ENCODE measurements around the gene KAZN. TPM values are rescaled to one million over a fixed set of nuclear protein-coding genes. Genes with fewer than 3 reads are reported as not detected.

KAZN gene
- total RNA-seq, 1 donor from 2014 or later, result 33.5 TPM

GRCh38 chr1:14741082-14741481 lies 142.6 kb downstream of the KAZN start:
- Histone ChIP-seq H3K4me3 (no peak overlapping the region), H3K4me1 (peaks cover 6% of the 10 kb centered on the region), H3K27me3 (peaks cover 8% of the 10 kb centered on the region), H3K36me3 (no peaks in the 10 kb centered on the region), H3K27ac (no peak overlapping the region), H3K9me3 (no peaks in the 10 kb centered on the region)
- TF ChIP-seq CTCF (IDR thresholded peaks at IDR 0.05), result no peak
- intact Hi-C loops (cut with DNase I), result no loop called here
- ATAC-seq (no peak), DNase-seq (no peak)

DNA sequence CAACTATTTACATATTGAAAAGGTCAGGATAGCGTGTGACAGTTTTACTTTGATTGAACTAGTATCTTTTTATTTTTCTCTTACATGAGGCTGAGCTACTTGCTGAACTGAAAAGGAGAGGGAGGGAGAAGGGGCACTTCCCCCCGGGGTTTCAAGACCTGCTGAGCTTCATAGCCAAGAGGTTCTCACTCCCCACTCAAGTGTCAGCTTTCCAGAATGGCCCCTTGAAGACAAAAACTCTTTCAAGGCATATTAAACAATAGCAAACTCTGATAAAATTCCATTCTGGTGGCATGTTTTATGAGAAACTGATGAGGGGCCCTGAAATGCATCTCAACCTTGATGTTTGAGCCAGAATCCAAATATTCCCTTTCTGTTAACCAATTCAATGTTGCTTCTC lies 143.0 kb downstream of the KAZN start:
- H3K9me3 ChIP-seq, result no peaks in the 10 kb centered on the region
- intact Hi-C loops (cut with DNase I), result no loop called here
- DNase-seq, result no peak
- ATAC-seq, result no peak
- H3K27me3 ChIP-seq, result peaks cover 8% of the 10 kb centered on the region
- no peak for TF ChIP-seq CTCF (IDR thresholded peaks at IDR 0.05)
- no peaks in the 10 kb centered on the region for H3K36me3 ChIP-seq
- peaks cover 6% of the 10 kb centered on the region for H3K4me1 ChIP-seq
- no peak overlapping the region for H3K27ac ChIP-seq
- no peak overlapping the region for H3K4me3 ChIP-seq

GRCh38 chr1:14742181-14742980 lies 143.9 kb downstream of the KAZN start:
- Histone ChIP-seq H3K9me3 (no peaks in the 10 kb centered on the region), H3K4me1 (peaks cover 6% of the 10 kb centered on the region), H3K27me3 (peaks cover 8% of the 10 kb centered on the region), H3K4me3 (no peak overlapping the region), H3K27ac (no peak overlapping the region), H3K36me3 (no peaks in the 10 kb centered on the region)
- DNase-seq (no peak), ATAC-seq (peak; percentile 64)
- TF ChIP-seq CTCF (IDR thresholded peaks at IDR 0.05), result no peak
- intact Hi-C loops (cut with DNase I), result no loop called here

- DNase-seq (no peak), ATAC-seq (no peak)
- no peak for TF ChIP-seq CTCF (IDR thresholded peaks at IDR 0.05)
- Histone ChIP-seq H3K9me3 (no peaks in the 10 kb centered on the region), H3K27me3 (peaks cover 8% of the 10 kb centered on the region), H3K36me3 (no peaks in the 10 kb centered on the region), H3K4me1 (peaks cover 6% of the 10 kb centered on the region), H3K27ac (no peak overlapping the region), H3K4me3 (no peak overlapping the region)
- intact Hi-C loops (cut with DNase I), result no loop called here
These were observed 144.9 kb downstream of the KAZN start for GRCh38 chr1:14743368-14743767.

- Histone ChIP-seq H3K4me1 (peaks cover 6% of the 10 kb centered on the region), H3K4me3 (no peak overlapping the region), H3K27me3 (no peaks in the 10 kb centered on the region), H3K36me3 (no peaks in the 10 kb centered on the region), H3K9me3 (no peaks in the 10 kb centered on the region), H3K27ac (no peak overlapping the region)
- no peak for TF ChIP-seq CTCF (IDR thresholded peaks at IDR 0.05)
- no peak for ATAC-seq
- intact Hi-C loops (cut with DNase I), result no loop called here
- no peak for DNase-seq
These were observed 146.7 kb downstream of the KAZN start for GRCh38 chr1:14745001-14745720.

Data from upper lobe of right lung (tissue), 1 donor.